Measurements from ENCODE around the gene PGBD2.

DNA sequence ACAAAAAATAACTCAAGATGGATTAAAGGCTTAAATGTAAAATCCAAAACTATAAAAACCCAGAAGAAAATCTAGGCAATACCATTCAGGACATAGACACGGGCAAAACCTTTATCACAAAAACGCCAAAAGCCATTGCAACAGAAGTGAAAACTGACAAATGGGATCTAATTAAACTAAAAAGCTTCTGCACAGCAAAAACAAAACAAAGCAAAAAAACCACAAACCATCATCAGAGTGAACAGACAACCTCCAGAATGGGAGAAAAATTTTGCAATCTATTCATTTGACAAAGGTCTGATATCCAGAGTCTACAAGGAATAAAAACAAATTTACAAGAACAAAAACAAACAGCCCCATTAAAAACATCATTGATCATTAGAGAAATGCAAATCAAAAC is 4.5 kb upstream of the PGBD2 start:
- TF ChIP-seq CTCF (conservative IDR thresholded peaks at IDR 0.05; ENCODE audit: low read depth, low read length), result no peak
- TF ChIP-seq EZH2 (IDR thresholded peaks at IDR 0.05; ENCODE audit: borderline replicate concordance, low read depth, low read length, poor library complexity, severe bottlenecking), result no peak
